GM21526 (cell line): ENCODE results near the gene P2RY2.
"Not testable (repeated sequence)": the region's sequence is repeated elsewhere in the genome, so short reads cannot be mapped to it uniquely, and the experiment has no call there.

Experiments
- ATAC-seq: cut with Tn5 transposase; IDR thresholded peaks from one replicate; pipeline ENCODE4 v1.9.1; 2021; ENCODE audit warnings: moderate library complexity; ENCODE audit not compliant: unreplicated experiment, low FRiP score

Gene P2RY2

DNA sequence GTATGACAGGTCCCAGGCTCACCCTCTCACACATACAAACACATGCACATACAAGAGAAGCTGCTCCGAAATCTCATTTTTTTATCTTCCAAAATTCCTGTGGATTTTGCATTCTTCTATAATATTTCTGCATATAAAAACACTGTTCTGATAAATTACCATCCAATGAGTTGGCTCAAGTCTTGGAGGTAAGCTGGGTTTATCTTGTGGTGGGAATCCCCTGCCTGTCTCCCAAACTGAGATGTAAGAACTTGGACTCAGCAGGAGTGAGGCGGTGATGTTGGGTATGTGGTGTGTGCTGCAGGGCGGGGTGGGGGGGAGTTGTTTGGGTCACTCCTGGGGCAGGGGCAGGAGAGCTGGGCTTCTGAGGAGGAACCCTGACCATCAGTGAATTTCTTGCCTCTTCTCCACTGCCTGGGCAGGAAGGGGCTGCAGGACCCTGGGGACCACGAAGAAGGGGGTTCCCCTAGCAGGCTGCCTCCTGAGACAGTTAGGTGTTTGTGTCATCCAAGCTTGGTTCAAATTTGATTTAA lies 47.3 kb downstream of the P2RY2 start:
- ATAC-seq = no peak

DNA sequence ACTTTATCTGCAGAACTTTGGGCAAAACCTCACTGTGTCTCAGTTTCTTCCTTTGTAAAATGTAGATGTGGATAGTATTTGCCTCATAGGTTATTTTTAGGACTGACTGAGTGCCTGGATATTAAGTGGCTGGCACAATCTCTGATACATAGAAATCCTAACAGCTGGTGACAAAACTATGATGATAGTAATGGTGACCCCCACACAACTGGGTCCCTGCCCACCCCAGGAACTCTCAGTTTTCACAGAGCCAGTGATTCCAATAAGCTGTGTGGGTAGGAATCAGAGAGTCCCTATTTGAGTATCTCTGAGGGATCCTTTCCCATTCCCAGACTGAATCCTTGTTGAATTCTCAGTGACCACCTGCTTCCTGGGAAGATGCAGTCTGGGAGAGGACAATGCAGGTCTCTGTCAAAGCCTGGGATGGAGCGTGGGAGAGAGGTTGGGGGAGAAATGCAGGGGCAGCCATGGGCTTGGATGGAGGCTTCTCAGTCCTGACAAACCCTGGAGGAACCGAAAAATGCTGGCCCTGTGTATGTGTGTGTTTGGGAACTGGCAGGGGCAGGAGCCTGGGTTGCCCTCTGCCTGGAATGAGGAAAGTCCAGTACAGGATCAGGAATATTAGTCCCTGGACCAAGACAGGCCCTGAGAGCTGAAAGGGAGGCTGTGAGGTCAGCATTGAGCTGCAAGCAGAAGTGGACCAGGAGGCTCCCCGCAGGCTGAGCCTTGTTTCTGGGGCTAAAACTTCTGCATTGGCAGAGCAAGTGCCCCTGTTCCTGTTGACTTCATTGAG lies 48.0 kb downstream of the P2RY2 start:
- ATAC-seq = no peak

DNA sequence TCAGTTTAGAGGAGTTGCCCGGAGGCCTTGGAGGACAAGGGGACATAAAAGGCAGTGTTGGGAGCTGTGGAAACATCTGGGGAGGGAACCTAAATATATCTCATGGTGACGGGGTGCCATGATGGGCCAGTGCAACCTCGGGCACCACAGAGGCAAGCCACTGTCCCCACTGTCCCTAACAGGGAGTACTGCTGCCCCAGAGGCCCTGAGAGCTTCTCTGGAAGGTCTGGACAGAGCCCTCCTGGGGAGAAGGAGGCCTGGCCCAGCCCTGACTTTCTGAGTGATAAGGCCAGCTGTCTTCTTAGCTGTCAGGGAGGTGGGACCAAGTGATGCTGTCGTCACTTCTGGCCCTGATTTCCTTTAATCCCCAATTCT lies 48.6 kb downstream of the P2RY2 start:
- no peak for ATAC-seq

DNA sequence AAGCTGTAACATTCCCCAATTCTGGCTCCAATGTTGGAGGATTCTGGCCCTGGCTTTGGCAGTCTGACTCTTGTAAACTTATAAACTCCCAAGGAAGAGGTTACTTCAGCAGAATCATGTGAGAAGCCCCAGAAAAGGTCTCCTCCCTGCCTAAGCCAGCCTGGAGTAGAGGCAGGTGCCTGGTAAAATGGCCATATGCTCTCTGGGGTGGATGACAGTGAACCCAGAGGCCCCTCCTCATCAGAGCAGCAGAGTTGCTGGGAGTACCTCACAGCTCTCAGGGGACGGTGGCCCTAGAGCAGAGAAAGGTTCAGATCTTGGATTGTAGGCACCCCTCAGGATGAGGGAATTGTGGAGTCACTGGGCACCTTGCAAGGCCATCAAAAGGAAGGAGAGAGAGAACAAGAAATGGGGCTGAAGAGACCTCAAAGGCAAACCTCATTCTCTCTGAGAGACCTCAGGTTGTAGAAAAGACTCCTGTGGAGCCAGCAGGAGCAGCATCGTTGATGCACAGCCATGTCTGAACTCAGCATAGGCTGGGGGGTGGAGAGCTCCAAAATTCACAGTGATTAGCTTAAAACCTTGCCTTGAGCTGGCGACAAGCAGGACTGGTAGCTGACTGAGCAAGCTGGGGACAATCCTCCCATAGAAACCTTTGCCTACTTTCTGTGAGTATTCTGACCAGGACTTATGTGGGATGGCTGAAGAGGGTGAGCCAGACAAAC lies 49.2 kb downstream of the P2RY2 start:
- ATAC-seq = no peak

DNA sequence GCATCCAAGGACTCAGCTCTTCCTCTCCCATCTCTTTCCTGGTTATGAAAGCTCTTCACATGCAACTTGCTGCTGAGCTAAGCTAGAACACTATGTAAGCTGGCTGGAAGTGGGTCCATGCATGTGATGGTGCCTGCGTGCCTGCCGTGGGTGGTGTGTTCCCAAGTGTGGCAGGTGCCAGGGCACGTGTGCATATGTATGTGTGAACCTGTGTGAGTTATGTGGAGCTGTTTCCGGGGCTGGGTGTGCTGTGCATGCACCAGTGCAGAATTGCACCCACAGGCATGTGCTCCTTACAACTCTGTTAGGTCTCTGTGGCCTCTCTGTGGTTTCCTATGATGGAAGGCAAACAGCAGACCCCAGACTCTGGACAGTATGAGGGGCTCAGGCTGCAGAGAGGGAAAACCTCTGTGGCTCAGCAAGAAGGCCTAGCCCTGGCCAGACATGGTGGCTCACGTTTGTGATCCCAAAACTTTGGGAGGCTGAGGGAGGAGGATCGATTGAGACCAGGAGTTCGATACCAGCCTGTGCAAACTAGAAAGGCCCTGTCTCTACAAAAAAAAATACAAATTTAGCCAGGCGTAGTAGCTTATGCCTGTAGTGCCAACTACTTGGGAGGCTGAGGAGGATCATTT lies 49.9 kb downstream of the P2RY2 start:
- no peak for ATAC-seq

DNA sequence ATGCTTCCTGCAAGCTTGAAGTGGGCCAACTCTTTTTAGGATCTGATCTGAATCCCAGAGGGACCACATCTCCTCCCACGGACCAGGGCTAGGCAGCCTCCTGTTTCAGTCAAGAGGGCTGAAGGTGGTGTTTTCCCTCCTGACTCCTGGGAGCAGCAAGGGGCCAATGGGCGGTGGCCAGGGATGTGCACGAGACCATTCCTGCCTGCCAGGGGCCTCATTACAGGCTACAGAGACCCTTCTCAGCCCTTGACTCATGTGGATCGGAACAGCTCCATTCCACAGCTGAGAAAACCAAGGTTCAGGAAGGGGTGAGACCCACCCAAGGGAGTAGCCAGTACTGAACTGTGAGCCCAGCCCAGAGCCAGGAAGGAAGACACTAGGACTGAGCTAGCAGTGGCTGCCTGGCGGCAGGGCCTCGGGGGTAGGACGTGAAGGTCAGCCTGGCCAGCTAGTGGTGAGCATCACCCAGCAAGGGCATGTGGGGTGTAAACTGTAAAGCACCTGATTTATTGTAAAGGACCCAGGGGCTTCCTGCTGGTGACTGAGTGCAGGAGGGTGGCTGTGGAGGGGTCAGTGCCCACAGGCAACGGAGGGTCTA lies 50.7 kb downstream of the P2RY2 start:
- no peak for ATAC-seq

DNA sequence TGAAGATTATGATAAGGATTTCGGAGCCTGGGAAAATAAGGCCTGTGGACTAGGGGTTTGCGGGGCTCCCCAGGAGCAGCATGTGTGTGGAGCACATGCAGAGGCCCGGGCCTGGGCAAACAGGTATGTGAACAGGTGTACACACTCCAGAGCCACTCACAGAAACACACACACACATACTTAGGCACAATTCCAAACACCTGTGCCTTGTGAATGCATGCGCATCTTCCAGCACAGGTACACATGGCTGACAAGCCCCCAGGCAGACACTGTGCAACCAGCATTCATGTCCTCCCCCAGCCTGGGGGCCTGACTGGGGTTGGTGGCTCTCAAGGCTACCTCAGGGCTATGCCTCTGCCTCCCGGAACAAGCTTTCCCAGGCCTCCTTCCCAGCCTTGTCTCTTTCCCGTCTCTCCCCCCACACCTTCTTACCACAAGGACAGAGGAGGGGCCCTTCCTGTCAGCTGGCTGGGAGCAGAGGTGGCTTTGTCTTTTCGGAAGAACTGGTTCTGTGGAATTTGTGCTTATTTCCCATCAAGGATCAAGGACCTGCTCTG lies 51.5 kb downstream of the P2RY2 start:
- no peak for ATAC-seq

DNA sequence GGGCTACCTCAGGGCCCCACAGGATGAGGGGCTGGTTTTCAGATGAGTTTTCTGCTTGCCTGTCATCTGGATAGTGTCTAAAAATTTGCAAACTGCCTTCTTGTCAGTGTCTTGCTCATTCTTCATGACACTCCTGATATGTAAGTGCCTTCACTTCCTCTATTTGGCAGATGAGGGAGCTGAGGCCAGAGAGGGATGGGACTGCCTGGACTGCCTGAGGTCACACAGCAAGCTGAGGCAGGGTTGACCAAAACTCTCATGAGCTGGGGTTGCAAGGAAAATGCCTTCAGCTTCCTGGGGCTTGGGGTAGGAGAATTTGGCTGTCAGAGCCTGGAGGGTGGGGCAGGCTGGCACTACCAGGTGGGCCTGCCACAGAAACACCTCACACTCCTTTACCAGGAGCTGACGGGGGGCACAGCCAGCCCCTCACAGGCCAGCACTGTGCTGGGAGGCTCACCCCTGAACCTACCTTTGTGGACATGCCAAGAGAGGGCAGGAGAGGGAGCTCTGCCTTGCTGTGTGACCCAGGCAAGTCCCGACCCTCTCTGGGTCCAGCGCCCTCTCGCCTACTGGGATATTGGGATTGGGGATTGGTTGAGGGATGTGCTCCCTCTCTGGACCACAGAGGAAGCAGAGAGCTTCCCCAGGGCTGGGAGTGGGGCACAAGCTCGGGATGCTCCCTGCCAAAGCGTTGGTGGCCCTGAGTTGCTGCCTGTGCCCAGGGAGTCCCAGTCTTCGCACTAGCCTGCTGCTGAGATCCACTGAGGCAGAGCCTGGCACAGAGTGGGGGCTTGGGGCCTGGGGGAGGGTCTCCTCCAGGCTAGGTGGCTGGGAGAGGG lies 52.2 kb downstream of the P2RY2 start:
- ATAC-seq = no peak

DNA sequence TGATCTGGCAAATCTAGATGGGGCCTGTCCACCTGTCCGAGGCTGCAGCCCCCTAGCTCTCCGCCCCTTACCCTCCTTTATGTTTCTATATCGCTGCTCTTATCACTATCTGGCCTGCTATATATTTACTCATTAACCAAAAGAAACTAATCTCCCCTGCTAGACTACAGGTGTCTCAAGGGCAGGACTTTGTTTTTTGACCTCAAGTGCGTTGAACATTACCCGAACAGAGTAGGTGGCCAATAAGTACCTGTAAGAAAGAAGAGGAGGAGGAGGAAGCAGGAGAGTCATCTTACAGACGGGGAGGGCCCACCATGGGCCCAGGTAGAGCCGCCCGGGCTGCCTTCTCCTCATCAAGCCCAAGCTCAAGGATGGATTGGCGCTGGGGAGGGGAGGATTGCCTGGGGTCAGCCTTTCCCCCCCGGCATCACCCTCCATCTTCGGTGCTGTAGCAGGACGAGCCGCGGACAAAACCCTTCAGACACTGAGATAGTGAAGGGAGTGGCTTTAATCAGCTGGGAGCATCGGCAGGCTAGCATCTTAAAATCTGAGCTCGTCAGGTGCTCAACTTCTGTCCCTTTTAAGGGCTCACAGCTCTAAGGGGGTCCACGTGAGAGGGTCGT lies 52.9 kb downstream of the P2RY2 start:
- ATAC-seq = no peak

DNA sequence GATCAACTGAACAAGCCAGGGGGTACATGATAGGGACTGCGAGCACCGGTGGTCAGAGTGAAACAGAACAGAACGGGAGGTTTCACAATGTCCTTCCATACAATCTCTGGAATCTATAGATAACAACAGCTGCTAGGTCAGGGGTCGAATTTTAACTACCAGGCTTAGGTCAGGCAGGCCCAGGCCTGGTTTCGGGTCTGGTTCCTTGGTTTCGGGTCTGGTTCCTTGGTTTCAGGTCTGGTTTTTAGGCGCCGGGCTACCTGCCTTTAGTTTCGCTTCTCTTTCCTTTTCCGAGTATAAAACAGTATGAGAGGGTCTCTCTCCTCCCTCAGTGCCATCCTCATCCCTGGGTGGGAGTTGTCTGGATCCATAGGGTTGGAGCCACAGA lies 53.4 kb downstream of the P2RY2 start:
- ATAC-seq = not testable (repeated sequence)

DNA sequence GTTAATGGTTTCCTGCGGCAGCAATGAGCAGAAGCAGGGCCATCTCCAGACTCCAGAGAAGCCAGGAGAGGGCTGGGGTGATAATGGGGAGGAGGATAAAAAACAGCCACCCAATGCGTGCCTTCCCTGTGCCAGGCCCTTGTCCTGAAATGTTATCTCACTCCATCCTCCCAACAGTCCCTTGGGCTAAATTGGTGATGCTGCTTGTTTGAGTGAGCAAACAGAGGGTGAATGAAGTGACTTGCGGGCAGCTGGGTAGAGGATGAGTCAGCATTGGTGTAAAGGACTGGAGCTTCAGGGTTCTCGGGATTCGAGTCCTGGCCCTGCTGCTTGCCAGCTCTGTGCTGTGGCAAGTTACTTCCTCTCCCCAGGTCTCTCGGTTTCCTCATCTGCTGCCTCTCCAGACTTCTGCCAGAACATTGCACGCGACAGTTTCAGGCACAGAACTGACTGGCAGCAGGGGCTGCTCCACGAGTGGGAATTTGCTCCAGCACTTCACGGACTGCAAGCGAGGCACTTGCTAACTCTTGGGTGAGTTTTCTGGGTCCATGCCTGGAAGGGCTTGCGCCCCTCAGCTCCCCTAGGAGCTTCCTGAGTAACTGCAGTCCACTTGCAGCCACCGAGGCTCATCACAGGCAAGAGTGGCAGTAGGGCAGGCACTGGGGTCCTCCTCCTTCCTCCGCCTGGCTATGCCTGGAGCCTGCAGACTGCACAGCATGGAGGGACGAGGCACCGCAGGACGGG lies 54.0 kb downstream of the P2RY2 start, which contains the start of gene P2RY6:
TSS of gene P2RY6 (plus strand) at position 403 of the 744 bp plus-strand sequence. CDS start 24,181 bp downstream, outside the sequence.
- ATAC-seq = no peak

DNA sequence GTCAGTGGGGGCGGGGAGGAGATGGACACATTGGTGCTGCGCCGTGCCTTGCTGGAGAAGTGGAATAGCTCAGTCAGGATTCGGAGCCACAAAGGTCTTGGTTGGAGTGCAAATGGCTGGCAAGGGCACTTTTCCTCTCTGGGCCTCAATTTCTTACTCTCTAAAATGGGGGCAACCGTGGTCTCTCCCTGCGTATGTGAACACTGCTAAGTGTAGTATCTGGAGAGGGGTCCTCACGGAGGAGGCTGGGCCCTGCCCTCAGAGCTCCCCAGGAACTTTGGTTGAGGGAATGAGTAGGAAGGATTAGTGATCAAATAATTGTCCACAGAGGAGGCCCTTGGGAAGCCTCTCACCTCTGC lies 54.6 kb downstream of the P2RY2 start:
- ATAC-seq = no peak

DNA sequence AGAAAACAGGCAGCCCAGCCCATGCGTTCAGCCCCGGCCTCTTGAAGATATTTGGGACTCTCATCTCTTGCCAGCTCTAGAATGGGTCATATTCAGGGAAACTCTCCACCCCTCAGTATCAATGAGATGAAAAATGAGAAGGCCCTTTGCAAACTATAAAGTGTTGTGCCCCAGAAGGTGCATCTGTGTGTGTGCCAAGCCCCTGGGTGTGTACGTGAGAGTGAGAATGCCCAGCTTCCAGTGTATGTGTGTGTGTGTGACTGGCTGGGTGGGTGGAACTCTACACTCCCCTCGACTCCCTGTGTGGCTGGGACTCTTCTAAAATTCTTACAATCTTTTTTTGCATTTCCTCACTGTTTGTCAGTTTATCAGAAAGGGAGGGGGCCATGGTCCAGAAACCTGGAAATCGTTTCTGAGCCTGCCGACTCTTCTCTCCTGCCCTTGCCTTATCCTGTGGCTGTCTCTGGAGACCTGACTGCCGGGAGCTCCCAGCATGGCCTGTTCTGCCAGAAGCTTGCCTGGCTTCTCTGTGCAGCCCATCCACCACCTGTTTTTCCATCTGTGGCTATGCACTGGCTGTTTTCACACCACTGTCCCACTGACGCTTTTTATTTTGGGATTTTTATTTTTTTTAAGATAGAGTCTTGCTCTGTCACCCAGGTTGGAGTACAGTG lies 55.3 kb downstream of the P2RY2 start:
- ATAC-seq = no peak

DNA sequence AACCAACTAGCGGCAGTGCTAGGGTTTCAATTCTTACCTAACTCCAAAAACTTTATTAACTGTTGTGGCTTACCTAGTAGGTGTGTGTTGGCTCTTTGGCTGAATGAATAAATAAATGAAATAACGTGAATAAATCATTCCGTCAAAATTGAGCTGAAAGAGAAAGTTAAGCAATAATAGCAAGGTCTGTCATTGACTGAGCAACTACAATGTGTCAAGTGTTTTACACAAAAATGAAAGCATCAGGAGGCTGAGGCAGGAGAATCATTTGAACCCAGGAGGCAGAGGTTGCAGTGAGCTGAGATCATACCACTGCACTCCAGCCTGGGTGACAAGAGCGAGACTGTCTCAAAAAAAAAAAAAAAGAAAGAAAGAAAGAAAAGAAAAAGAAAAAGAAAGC lies 56.1 kb downstream of the P2RY2 start:
- ATAC-seq = not testable (repeated sequence)

DNA sequence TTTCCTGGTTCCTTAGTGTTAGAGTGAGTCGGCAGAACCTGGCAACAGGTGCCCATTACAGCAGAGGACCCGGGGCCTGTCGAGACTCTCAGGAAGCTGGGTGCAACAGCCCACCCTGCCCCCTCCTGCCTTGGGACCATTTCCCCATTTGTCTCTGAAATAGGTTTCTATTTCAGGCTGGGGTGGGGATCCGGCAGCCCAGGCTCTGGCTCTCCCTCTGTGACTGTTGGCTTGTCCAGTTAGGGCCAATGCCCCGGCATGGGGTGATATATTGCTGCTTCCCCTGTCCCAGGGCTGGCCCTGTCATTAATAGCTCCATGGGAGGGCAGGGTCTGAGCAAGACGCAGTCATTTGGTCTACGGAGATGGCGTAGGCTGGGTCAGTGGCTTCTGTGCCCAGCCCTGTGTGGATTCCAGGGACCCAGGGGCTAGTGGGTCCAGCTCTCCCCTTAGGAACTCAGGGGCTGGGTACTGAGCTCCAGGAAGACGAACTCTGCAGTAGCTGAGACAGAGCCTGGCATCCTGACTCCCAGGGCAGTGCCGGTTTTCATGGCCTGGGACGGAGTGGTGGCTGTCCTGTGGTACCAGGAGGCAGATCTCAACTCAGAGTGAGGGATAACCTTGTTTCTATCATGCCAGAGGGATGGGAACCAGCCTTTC lies 56.8 kb downstream of the P2RY2 start:
- no peak for ATAC-seq

DNA sequence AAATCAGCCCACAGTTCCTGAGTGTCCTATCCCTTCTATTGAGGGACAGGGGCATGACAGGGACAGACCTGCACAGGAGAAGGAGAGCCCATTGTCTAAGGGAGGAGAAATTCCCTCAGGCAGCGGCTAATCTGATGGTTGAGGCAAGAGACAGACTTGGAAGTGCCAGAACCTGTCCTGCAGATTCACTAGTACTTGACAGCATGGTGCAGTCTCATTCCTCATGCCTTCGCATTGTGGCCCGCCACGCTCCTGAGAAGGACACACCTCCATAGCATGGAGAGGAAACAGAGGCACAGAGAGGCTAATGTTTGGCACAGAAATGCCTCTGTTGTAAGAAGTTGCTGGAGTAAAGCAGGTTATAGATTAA lies 57.3 kb downstream of the P2RY2 start:
- no peak for ATAC-seq

DNA sequence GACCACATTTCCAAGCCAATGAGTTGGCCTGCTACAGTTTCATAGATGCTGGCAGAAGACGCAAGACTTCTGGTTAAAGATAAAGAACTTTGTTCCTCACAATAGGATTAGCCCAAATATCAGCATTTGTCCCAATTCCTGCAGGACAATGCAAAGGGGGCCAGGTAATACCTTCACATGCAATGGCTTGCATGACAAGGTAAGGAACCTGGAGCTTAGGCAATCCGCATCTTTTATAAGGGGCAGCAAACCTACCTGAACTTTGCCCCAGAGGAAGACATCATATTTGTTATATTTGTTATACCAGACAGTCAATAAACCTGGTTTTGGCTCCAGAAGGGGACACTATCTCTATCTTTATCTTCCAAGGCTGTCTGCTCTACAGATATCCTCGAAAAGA lies 59.4 kb downstream of the P2RY2 start:
- ATAC-seq = no peak

DNA sequence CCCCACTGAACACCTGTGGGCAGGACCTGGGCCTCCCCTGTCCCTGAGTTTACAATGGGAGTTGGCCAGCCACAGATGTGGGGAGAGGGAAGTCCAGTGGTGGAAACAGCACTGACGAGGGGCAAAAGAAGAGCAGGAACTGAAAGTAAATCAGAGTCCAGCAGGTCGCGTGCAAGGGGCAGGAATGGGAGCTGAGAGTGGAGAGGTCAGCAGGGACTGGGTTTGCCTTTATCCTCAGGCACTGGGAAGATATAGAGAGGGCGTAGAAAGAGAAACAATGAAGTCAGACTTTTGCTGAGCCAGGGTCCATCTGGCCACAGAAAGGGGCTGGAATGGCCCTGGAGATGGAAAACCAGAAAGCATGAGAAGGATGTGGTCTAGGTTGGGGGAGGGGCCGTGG lies 62.5 kb downstream of the P2RY2 start:
- ATAC-seq = no peak
